NB4 (cell line): ENCODE measurements around the gene LDLRAD4.

Source experiments
- DNase-seq: peaks from one replicate; pipeline ENCODE4 v3.0.0; 2010; ENCODE audit warnings: low read depth
- H3K4me3 ChIP-seq: one replicate; pipeline ENCODE4 v1.5.1; 2011; ENCODE audit warnings: mild to moderate bottlenecking, low read depth, low read length, moderate library complexity
- MYC ChIP-seq: IDR thresholded peaks from 2 replicates; pipeline ENCODE4 v1.6.1; 2011; ENCODE audit warnings: low read depth, low read length
- POLR2A ChIP-seq: IDR thresholded peaks from 2 replicates; pipeline ENCODE4 v1.6.1; 2011; ENCODE audit warnings: mild to moderate bottlenecking; ENCODE audit not compliant: insufficient read length; ENCODE audit errors: extremely low read depth
- TF ChIP-seq, protein P1 (sequence below): IDR thresholded peaks from one replicate; pipeline ENCODE4 v1.5.1; 2012; ENCODE audit warnings: low read depth, low read length
- TF ChIP-seq, protein P2 (sequence below): IDR thresholded peaks from 2 replicates; pipeline ENCODE4 v1.6.1; 2011; ENCODE audit warnings: low read depth, low read length

LDLRAD4 gene

DNA sequence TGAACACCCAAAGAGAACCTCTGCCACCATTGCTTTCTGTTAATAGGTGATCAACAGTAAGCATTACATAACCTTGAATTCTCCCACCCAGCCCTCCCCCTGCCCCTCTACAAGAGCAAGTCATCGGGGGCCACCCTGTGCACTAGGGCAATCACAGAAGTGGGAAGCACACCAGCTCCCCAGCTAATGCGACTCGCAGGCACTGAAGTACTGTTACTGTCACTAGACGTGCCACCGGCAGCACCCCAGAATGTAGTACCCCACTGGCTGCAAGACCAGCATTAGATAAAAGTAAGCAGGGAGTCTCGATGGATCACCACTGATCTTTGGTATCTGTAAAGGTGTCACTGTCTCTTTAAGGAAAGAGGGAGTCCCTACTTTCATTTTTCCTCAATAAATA lies 340.2 kb downstream of the LDLRAD4 start:
- no peak for DNase-seq
- H3K4me3 ChIP-seq, result no peak overlapping the region
- TF ChIP-seq, protein P1, sequence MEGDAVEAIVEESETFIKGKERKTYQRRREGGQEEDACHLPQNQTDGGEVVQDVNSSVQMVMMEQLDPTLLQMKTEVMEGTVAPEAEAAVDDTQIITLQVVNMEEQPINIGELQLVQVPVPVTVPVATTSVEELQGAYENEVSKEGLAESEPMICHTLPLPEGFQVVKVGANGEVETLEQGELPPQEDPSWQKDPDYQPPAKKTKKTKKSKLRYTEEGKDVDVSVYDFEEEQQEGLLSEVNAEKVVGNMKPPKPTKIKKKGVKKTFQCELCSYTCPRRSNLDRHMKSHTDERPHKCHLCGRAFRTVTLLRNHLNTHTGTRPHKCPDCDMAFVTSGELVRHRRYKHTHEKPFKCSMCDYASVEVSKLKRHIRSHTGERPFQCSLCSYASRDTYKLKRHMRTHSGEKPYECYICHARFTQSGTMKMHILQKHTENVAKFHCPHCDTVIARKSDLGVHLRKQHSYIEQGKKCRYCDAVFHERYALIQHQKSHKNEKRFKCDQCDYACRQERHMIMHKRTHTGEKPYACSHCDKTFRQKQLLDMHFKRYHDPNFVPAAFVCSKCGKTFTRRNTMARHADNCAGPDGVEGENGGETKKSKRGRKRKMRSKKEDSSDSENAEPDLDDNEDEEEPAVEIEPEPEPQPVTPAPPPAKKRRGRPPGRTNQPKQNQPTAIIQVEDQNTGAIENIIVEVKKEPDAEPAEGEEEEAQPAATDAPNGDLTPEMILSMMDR, result no peak
- TF ChIP-seq, protein P2, sequence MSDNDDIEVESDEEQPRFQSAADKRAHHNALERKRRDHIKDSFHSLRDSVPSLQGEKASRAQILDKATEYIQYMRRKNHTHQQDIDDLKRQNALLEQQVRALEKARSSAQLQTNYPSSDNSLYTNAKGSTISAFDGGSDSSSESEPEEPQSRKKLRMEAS, result no peak
- no peak for TF ChIP-seq POLR2A
- no peak for TF ChIP-seq MYC

DNA sequence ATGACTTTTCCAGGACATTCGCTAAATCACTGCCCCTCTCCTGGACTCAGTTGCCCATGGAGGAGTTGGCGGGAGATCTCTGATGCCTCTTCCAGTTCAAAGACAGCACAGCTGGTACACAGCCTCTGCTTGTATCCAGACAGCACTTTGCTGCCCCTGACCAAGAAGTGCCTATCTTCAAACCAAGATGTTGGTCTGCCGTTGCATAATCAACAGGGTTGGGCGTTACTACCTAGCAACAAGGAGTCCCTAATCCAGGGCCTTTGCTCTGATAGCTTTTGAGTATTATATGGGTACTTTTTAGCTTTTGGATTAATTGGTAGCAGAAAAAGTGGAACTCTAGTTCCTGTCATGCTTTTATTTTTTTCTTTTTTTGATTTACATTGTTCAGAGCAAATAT lies 341.2 kb downstream of the LDLRAD4 start:
- DNase-seq, result peak; percentile 16
- TF ChIP-seq, protein P1, result no peak
- TF ChIP-seq POLR2A, result no peak
- no peak overlapping the region for H3K4me3 ChIP-seq

DNA sequence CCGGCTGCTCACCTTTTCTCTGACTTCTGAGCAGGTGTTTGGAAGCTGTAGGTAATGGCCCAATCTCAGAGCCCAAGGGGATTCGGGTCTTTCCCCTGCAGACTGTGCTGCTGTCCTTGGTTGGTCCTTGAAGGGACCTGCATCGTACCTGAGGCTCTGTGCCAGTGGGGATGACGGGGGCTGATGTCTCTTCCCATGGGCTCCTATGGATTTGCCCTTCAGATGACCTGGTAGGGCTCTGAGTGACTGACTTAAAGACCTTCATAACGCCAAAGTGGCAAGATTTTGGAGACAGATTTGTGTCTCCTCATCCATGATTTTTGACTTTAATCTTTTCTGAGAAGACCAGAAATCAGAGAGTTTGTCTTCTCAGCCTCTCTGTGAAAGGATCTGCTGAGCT lies 341.7 kb downstream of the LDLRAD4 start:
- TF ChIP-seq POLR2A, result no peak
- TF ChIP-seq, protein P1, result no peak
- TF ChIP-seq, protein P2, result no peak
- no peak for TF ChIP-seq MYC
- no peak for DNase-seq
- no peak overlapping the region for H3K4me3 ChIP-seq

DNA sequence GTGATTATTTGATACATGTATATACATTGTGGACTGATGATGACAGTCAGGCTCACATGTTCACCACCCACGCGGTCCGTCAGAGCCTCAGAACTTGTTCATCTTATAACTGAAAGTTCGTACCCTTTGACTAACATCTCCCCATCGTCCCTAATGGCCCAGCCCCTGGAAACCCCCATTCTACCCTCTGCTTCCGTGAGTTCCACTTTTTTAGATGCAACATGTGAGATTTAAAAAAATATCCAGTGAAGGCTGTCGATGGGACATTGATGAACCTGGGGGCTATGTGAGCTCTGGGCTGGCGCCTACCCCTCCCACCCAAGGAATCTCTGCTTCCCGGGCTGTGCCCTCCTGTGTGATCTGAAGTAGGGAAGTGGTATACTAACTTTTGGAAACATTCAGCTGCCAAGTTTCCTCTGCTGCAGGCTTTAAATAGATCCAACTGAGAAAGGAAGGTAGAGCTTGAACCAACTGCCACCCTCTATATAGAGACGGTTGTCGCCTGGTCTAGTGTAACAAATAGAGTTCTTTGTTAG lies 344.0 kb downstream of the LDLRAD4 start:
- no peak for DNase-seq
- H3K4me3 ChIP-seq, result no peak overlapping the region
- TF ChIP-seq, protein P1, result no peak
- TF ChIP-seq MYC, result no peak
- no peak for TF ChIP-seq POLR2A
- TF ChIP-seq, protein P2, result no peak

DNA sequence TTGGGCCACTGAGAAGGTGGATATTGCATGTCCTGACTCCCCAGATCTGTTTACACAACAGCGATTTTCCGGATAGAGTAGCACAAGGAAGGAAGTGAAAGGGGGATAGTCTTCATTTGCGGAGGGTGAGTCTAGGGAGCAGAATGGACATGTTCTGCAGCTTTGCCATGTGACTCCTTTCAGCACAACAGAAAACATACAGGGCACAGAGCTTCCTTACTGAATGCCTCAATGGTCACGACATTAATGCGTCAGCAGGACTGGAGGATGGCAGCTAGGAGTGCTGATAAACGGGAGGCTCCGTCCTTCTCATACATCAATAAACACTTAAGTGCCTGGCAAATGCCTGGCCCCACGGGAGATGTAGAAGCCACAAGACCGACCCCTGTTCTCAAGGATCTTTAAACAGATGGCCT lies 344.8 kb downstream of the LDLRAD4 start:
- no peak for DNase-seq
- TF ChIP-seq, protein P1, result no peak
- TF ChIP-seq MYC (no peak), POLR2A (no peak)
- TF ChIP-seq, protein P2, result no peak
- H3K4me3 ChIP-seq, result no peak overlapping the region

DNA sequence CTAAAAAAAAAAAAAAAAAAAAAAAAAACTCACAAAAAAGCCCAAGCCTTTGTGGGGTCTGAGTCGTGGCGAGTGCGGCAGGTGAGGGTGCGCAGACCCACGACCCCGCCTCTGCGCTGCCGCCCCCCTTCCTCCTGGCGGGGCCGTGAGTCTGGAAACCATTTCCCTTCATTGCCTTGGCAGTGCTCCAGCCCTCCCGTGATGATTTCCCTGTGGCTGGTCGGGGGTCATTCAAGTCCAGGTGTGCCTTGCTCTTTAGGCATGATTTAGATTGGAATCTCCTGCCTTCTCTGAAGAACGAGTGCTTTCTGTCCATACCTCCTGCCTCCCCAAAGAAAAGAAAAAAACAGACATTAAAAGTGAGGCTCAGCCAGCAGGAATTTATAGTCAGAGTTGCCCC lies 346.0 kb downstream of the LDLRAD4 start:
- no peak overlapping the region for H3K4me3 ChIP-seq
- TF ChIP-seq POLR2A (no peak), MYC (no peak)
- TF ChIP-seq, protein P1, result no peak
- TF ChIP-seq, protein P2, result no peak
- DNase-seq, result no peak
